OCI-LY1 (cell line): Measurements from ENCODE around the gene PPIE.

Source experiments
- H2AFZ ChIP-seq: fragments of 200-600 bp; sonication (generic), shearing (Covaris generic); 2 replicates; pipeline ENCODE4 v1.6.0; 2014; ENCODE audit warnings: antibody characterized with exemption, mild to moderate bottlenecking, low read length
- H3F3A ChIP-seq: fragments of 200-600 bp; sonication (generic), shearing (Covaris generic); 2 replicates; pipeline ENCODE4 v1.6.0; 2014; ENCODE audit warnings: mild to moderate bottlenecking, antibody characterized with exemption, low read length, moderate library complexity; ENCODE audit not compliant: insufficient read depth
- H3K27ac ChIP-seq: fragments of 200-600 bp; sonication (generic); 2 replicates; pipeline ENCODE4 v1.5.1; 2014; ENCODE audit warnings: low read length, mixed run types, mild to moderate bottlenecking, low read depth; ENCODE audit not compliant: poor library complexity, severe bottlenecking
- H3K27me3 ChIP-seq: fragments of 200-600 bp; sonication (generic); 2 replicates; pipeline ENCODE4 v1.6.0; 2014; ENCODE audit warnings: antibody characterized with exemption, mild to moderate bottlenecking, low read length, moderate library complexity; ENCODE audit not compliant: insufficient read depth
- H3K36me3 ChIP-seq: fragments of 200-600 bp; sonication (generic); 2 replicates; pipeline ENCODE4 v1.6.1; 2014; ENCODE audit warnings: mild to moderate bottlenecking, antibody characterized with exemption, low read length, moderate library complexity, mixed read lengths; ENCODE audit not compliant: insufficient read depth
- H3K4me1 ChIP-seq: fragments of 200-600 bp; sonication (generic); 2 replicates; pipeline ENCODE4 v1.5.1; 2014; ENCODE audit warnings: mild to moderate bottlenecking, low read length, moderate library complexity; ENCODE audit not compliant: insufficient read depth, severe bottlenecking
- H3K4me2 ChIP-seq: fragments of 200-600 bp; sonication (generic), shearing (Covaris generic); 2 replicates; pipeline ENCODE4 v1.6.1; 2014; ENCODE audit warnings: low read length
- H3K4me3 ChIP-seq: fragments of 200-600 bp; sonication (generic); 2 replicates; pipeline ENCODE4 v1.5.1; 2014; ENCODE audit warnings: low read length, low read depth, mild to moderate bottlenecking, mixed read lengths; ENCODE audit not compliant: poor library complexity, severe bottlenecking
- H3K79me2 ChIP-seq: fragments of 200-600 bp; shearing (Covaris generic); 2 replicates; pipeline ENCODE4 v1.6.1; 2016; ENCODE audit warnings: mixed run types, low read length, mixed read lengths; ENCODE audit not compliant: insufficient read depth
- H3K9ac ChIP-seq: fragments of 200-600 bp; sonication (generic), shearing (Covaris generic); 2 replicates; pipeline ENCODE4 v1.6.1; 2014; ENCODE audit warnings: mild to moderate bottlenecking, low read length, mixed read lengths
- H3K9me2 ChIP-seq: fragments of 200-600 bp; sonication (generic), shearing (Covaris generic); 2 replicates; pipeline ENCODE4 v1.6.1; 2014; ENCODE audit warnings: low read depth, mild to moderate bottlenecking, low read length, mixed read lengths
- H3K9me3 ChIP-seq: fragments of 200-600 bp; shearing (Covaris generic); 2 replicates; pipeline ENCODE4 v1.6.1; 2014; ENCODE audit warnings: low read length, mixed read lengths
- H4K20me1 ChIP-seq: fragments of 200-600 bp; sonication (generic), shearing (Covaris generic); 2 replicates; pipeline ENCODE4 v1.6.0; 2016; ENCODE audit warnings: mild to moderate bottlenecking, low read length; ENCODE audit not compliant: insufficient read depth
- EZH2 ChIP-seq: fragments of 200-600 bp; sonication (generic), shearing (Covaris generic); IDR thresholded peaks from 2 replicates; pipeline ENCODE4 v1.8.0; 2017; ENCODE audit warnings: borderline replicate concordance, mixed run types, mild to moderate bottlenecking, antibody characterized with exemption, low read length, moderate library complexity, mixed read lengths
- TF ChIP-seq, protein P1 (sequence below): fragments of 200-600 bp; sonication (generic), shearing (Covaris generic); IDR thresholded peaks from 2 replicates; pipeline ENCODE4 v1.5.1; 2017; ENCODE audit warnings: mild to moderate bottlenecking, antibody characterized with exemption, low read length, moderate library complexity, mixed read lengths

Gene PPIE

DNA sequence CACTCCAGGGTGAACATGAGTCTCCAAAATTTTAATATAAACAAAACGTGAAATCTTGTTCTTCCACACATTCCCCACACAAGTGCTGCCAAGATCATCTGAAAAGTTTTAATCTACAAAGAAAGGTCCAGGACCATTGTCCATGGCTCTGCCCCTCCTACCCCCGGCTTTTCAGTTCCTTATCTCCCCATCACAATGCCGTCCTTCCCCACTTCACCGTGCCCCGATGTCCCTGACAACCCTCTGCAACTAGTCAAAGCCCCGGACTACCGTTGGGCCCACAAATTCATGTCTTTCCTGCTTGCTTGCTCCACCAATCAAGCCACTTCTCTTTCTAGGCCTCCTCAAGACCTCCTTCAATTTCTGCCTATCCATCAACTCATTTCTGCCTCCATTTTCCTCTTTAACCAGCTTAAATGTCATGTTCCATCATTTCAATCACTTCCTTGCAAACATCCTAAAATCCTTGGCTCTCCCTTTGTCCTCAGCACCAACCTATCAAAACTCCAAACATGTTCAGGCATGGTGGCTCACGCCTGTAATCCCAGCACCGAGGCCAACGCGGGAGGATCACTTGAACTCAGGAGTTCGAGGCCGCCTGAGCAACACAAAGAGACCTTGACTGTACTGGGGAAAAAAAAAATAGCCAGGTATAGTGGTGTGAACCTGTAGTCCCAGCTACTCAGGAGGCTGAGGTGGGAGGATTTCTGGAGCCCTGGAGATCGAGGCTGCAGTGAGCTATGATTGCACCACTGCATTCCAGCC, 64.0 kb downstream of the PPIE start:
- TF ChIP-seq EZH2, result no peak
- TF ChIP-seq, protein P1, sequence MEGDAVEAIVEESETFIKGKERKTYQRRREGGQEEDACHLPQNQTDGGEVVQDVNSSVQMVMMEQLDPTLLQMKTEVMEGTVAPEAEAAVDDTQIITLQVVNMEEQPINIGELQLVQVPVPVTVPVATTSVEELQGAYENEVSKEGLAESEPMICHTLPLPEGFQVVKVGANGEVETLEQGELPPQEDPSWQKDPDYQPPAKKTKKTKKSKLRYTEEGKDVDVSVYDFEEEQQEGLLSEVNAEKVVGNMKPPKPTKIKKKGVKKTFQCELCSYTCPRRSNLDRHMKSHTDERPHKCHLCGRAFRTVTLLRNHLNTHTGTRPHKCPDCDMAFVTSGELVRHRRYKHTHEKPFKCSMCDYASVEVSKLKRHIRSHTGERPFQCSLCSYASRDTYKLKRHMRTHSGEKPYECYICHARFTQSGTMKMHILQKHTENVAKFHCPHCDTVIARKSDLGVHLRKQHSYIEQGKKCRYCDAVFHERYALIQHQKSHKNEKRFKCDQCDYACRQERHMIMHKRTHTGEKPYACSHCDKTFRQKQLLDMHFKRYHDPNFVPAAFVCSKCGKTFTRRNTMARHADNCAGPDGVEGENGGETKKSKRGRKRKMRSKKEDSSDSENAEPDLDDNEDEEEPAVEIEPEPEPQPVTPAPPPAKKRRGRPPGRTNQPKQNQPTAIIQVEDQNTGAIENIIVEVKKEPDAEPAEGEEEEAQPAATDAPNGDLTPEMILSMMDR, result no peak
- H2AFZ ChIP-seq, result no peak overlapping the region
- no peaks in the 10 kb centered on the region for H3K9me2 ChIP-seq
- H3K4me3 ChIP-seq, result no peak overlapping the region
- H4K20me1 ChIP-seq, result no peaks in the 10 kb centered on the region
- H3K79me2 ChIP-seq, result no peaks in the 10 kb centered on the region
- no peaks in the 10 kb centered on the region for H3K36me3 ChIP-seq
- no peak overlapping the region for H3K9ac ChIP-seq
- H3K4me1 ChIP-seq, result peaks cover 14% of the 10 kb centered on the region
- H3F3A ChIP-seq, result no peaks in the 10 kb centered on the region
- no peaks in the 10 kb centered on the region for H3K27me3 ChIP-seq
- no peaks in the 10 kb centered on the region for H3K9me3 ChIP-seq
- no peak overlapping the region for H3K27ac ChIP-seq
- no peak overlapping the region for H3K4me2 ChIP-seq

DNA sequence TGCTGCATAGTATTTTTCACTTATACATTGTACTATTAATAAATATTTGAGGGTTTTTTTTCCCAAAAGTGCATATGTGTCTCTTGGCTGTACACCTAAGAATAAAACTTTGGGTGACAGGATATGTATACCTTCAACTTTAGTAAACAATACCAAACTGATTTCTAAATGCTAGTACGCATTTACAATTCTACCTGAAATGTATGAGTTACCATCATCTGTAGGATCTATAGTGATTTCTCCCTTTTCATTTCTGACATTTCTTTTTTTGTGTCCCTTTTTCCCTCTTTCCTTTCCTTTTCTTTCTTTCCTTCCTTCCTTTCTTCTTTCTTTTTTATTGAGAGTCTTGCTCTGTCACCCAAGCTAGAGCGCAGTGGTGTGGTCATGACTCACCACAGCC, 66.7 kb downstream of the PPIE start:
- Histone ChIP-seq H3K27ac (no peak overlapping the region), H3F3A (no peaks in the 10 kb centered on the region), H3K4me1 (no peaks in the 10 kb centered on the region), H3K4me2 (no peak overlapping the region), H2AFZ (no peak overlapping the region), H3K27me3 (no peaks in the 10 kb centered on the region), H3K79me2 (no peaks in the 10 kb centered on the region), H3K9ac (no peak overlapping the region), H3K9me2 (no peaks in the 10 kb centered on the region), H3K9me3 (no peaks in the 10 kb centered on the region), H3K4me3 (no peak overlapping the region), H3K36me3 (no peaks in the 10 kb centered on the region; the same call in 1 of the 2 replicates), H4K20me1 (no peaks in the 10 kb centered on the region)
- no peak for TF ChIP-seq EZH2
- TF ChIP-seq, protein P1, result no peak

DNA sequence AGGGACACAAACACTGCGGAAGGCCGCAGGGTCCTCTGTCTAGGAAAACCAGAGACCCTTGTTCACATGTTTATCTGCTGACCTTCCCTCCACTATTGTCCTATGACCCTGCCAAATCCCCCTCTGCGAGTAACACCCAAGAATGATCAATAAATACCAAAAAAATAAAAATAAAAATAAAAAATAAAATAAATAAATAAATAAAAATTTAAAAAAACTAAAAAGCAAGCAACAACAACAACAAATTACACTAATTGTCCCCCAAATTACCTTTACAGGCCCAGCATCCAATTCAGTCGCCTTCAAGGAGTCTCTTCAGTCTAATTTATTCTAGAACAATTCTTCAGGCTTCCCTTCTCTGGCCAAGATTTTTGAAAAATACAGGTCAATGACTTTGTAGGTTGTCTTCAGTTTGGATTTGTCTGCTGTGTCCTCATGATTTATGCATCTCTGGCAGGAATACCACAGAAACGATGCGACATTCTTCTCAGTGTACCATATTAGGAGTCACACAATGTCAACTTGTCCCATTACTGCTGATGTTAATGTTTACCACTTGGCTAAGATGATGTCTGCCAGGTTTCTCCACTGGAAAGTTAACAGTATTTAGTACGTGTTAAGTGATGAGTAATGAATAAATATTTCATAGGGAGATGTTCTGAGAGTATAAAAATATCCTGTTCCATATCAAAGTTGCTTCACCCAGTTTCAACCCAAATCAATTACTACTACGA, 70.3 kb downstream of the PPIE start:
- Histone ChIP-seq H3K27me3 (no peaks in the 10 kb centered on the region), H2AFZ (no peak overlapping the region), H4K20me1 (no peaks in the 10 kb centered on the region), H3K4me2 (no peak overlapping the region), H3K9ac (no peak overlapping the region), H3K4me3 (no peak overlapping the region), H3K9me2 (no peaks in the 10 kb centered on the region), H3K36me3 (no peaks in the 10 kb centered on the region; the same call in 1 of the 2 replicates), H3K79me2 (no peaks in the 10 kb centered on the region), H3K27ac (no peak overlapping the region), H3K9me3 (no peaks in the 10 kb centered on the region), H3F3A (no peaks in the 10 kb centered on the region), H3K4me1 (no peaks in the 10 kb centered on the region)
- TF ChIP-seq, protein P1, result no peak
- no peak for TF ChIP-seq EZH2
